Upper lobe of left lung (tissue), 6 donors: ENCODE results near the gene MLPH. TPM values are rescaled to one million over a fixed set of nuclear protein-coding genes. Genes with fewer than 3 reads are reported as not detected.

ENCODE experiments used
- ATAC-seq, 2 donors: fragments of 200-7000 bp; cut with Tn5 transposase; one replicate each; pipeline ENCODE4 v1.9.1; 2022; ENCODE audit warnings: mild to moderate bottlenecking in 2 of 2, moderate library complexity in 2 of 2; ENCODE audit not compliant: low FRiP score in 2 of 2
- DNase-seq, 2 donors: peaks; one replicate each; pipeline ENCODE4 v3.0.0-alpha.2; 2019 to 2020
- H3K27ac ChIP-seq, 4 donors: fragments of 200-600 bp; sonication (generic); one replicate each; pipeline ENCODE4 v1.5.1; 2016 to 2019
- H3K27me3 ChIP-seq, 4 donors: fragments of 200-600 bp; sonication (generic); one replicate each; pipeline ENCODE4 v1.5.1; 2017 to 2019
- H3K36me3 ChIP-seq, 4 donors: fragments of 200-600 bp; sonication (generic); one replicate each; pipeline ENCODE4 v1.5.1; 2016 to 2019
- H3K4me1 ChIP-seq, 4 donors: fragments of 200-600 bp; sonication (generic); one replicate each; pipeline ENCODE4 v1.5.1; 2018 to 2019
- H3K4me3 ChIP-seq, 4 donors: fragments of 200-600 bp; sonication (generic); one replicate each; pipeline ENCODE4 v1.5.1; 2017 to 2019; ENCODE audit warnings: mild to moderate bottlenecking in 2 of 4, moderate library complexity in 1 of 4
- H3K9me3 ChIP-seq, 4 donors: fragments of 200-600 bp; sonication (generic); one replicate each; pipeline ENCODE4 v1.5.1; 2018 to 2019
- CTCF ChIP-seq, 6 experiments: fragments of 450-650 bp in 4 of 6; fragments of 200-600 bp in 2 of 6; sonication (generic) in 2 of 6; IDR thresholded peaks; one replicate each; pipeline ENCODE4 v1.5.1; 2016 to 2019; ENCODE audit warnings: antibody characterized with exemption in 6 of 6
- EP300 ChIP-seq, 4 donors: sonication (generic); formaldehyde crosslinking; IDR thresholded peaks; one replicate each; pipeline ENCODE4 v1.5.1; 2017; ENCODE audit warnings: antibody characterized with exemption in 4 of 4, control low read depth in 2 of 4
- POLR2A ChIP-seq, 4 donors: fragments of 450-650 bp; IDR thresholded peaks; one replicate each; pipeline ENCODE4 v1.5.1; 2016 to 2017; ENCODE audit warnings: antibody characterized with exemption in 4 of 4, mild to moderate bottlenecking in 2 of 4
- POLR2AphosphoS5 ChIP-seq, 2 donors: sonication (generic); formaldehyde crosslinking; IDR thresholded peaks; one replicate each; pipeline ENCODE4 v1.5.1; 2017; ENCODE audit warnings: antibody characterized with exemption in 2 of 2
- WGBS, 2 donors: methylation state at CpG; one replicate each; pipeline ENCODE4 v1.1.5; 2017 to 2018; 5-methylcytosine and 5-hydroxymethylcytosine counted together
- total RNA-seq, 6 donors: library from RNA; depleted of rRNA in 4 of 6; stranded (reverse); fragments of >200 nt in 4 of 6; gene quantifications; one replicate each; pipeline versions ENCODE4 v1.1.0 to v1.2.1, GENCODE V29; 2016 to 2021
- donor health status: DM: no; HTN: no; CAD: no; lungs with moderate emphysema.
- donor health status: DM: no; HTN: yes; CAD: no; lungs with severe emphysema.

MLPH gene
- total RNA-seq, 6 donors from 2014 or later: 289 to 1,452 (median 502) TPM

DNA sequence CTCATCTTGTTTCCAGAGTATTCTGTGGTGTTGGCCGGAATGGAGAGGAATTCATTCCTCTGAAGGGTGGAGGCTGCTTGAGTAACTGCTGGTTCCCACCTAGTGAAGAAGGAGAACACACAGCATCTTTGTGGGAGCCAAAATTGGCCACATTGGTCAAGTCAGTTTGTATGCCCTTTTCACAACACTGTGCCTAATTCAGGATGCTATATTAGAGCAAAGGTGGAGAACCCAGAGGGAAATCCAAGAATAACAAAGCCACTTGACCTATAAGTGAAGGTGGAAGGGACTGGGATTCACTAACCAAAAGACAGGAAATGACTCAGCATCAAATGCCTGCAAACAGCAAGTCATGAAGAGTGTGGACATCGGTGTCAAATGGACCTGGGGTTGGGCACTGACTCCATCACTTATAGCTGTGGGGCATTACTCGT, 27.3 kb upstream of the MLPH start:
- ATAC-seq: no peak
- H3K9me3 ChIP-seq: no peaks in the 10 kb centered on the region

DNA sequence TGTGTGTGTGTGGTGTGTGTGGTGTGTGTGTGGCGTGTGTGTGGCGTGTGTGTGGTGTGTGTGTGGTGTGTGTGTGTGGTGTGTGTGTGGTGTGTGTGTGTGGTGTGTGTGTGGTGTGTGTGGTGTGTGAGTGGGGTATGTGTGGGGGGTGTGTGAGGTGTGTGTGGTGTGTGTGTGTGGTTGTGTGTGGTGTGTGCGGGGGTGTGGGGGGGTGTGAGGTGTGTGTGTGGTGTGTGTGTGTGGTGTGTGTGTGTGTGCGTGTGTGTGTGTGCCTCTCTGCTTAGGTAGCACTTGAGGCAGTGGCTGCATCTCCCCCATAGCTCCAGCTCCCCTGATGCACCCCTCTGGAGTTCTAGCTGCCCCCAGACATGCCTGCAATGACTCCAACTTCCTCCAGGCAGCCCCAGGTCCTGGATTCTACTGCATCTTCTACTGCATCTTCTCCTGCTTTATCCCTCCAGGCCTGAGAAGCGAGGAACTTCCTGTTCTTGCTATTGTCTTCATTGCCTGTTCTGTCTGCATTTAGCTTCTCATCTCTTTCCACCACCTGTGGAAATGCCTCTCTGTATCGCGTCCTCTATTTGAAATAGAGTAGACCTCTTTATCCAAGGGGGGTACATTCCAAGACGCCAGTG, 22.2 kb upstream of the MLPH start:
- no peak overlapping the region for H3K27ac ChIP-seq
- no peaks in the 10 kb centered on the region for H3K27me3 ChIP-seq
- no peaks in the 10 kb centered on the region for H3K9me3 ChIP-seq
- no peaks in the 10 kb centered on the region for H3K36me3 ChIP-seq
- DNase-seq: no peak
- H3K4me3 ChIP-seq: no peak overlapping the region
- 90 to 92% methylated on average over 8 of the region's 8 CpGs for WGBS, 2 donors
- no peaks in the 10 kb centered on the region for H3K4me1 ChIP-seq
- peak in 1 of 2 donors; percentile 59 for ATAC-seq
- no peak for TF ChIP-seq POLR2AphosphoS5 (IDR thresholded peaks at IDR 0.05)
- no peak for TF ChIP-seq POLR2A (IDR thresholded peaks at IDR 0.05)
- TF ChIP-seq EP300 (IDR thresholded peaks at IDR 0.05): no peak
- no peak for TF ChIP-seq CTCF (IDR thresholded peaks at IDR 0.05)

More for the DNA sequence above, 27.3 kb upstream of the MLPH start:
- Histone ChIP-seq H3K27me3 (no peaks in the 10 kb centered on the region), H3K36me3 (no peaks in the 10 kb centered on the region), H3K4me3 (no peak overlapping the region), H3K27ac (no peak overlapping the region), H3K4me1 (no peaks in the 10 kb centered on the region)
- 76 to 88% methylated on average over 3 of the region's 3 CpGs for WGBS, 2 donors
- TF ChIP-seq CTCF (IDR thresholded peaks at IDR 0.05) (no peak), POLR2A (IDR thresholded peaks at IDR 0.05) (no peak), POLR2AphosphoS5 (IDR thresholded peaks at IDR 0.05) (no peak), EP300 (IDR thresholded peaks at IDR 0.05) (no peak)
- DNase-seq: no peak

GRCh38 chr2:237465515-237466148, 21.4 kb upstream of the MLPH start:
- H3K27ac ChIP-seq: no peak overlapping the region
- no peaks in the 10 kb centered on the region for H3K4me1 ChIP-seq
- H3K27me3 ChIP-seq: no peaks in the 10 kb centered on the region
- DNase-seq (no peak), ATAC-seq (no peak)
- H3K9me3 ChIP-seq: no peaks in the 10 kb centered on the region
- 92 to 96% methylated on average over 16 of the region's 16 CpGs for WGBS, 2 donors
- no peak overlapping the region for H3K4me3 ChIP-seq
- no peaks in the 10 kb centered on the region for H3K36me3 ChIP-seq
- TF ChIP-seq POLR2AphosphoS5 (IDR thresholded peaks at IDR 0.05) (no peak), CTCF (IDR thresholded peaks at IDR 0.05) (no peak), EP300 (IDR thresholded peaks at IDR 0.05) (no peak), POLR2A (IDR thresholded peaks at IDR 0.05) (no peak)

DNA sequence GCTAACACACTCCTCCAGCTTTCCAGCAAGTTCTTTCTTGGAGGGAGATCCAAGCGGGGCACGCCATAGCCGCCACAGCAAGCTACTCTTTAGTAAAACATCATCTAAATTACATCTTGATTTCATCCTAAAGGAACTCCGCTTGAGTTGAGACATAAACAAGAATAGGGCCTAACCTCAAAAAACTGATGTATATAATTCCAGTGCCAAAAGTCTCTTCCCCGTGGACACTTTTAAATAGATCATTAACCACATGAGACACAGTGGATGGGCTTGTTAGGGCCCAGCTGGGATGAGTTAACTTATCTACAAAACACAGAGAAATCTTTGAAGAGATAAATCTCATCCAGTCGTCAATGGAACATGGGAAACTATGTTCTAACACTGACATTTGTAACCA, 20.8 kb upstream of the MLPH start:
- Histone ChIP-seq H3K9me3 (no peaks in the 10 kb centered on the region), H3K4me3 (no peak overlapping the region), H3K27ac (no peak overlapping the region), H3K36me3 (no peaks in the 10 kb centered on the region), H3K27me3 (no peaks in the 10 kb centered on the region), H3K4me1 (no peaks in the 10 kb centered on the region)
- ATAC-seq (no peak), DNase-seq (no peak)
- TF ChIP-seq POLR2A (IDR thresholded peaks at IDR 0.05): no peak
- TF ChIP-seq POLR2AphosphoS5 (IDR thresholded peaks at IDR 0.05): no peak
- no peak for TF ChIP-seq CTCF (IDR thresholded peaks at IDR 0.05)
- WGBS, 2 donors: 70 to 78% methylated on average over 6 of the region's 6 CpGs
